Measurements from ENCODE around the gene PARD6A. TPM values are rescaled to one million over a fixed set of nuclear protein-coding genes. Genes with fewer than 3 reads are reported as not detected.

Gene PARD6A
- total RNA-seq, 4 donors from 2014 or later = 11.3 to 22.8 (median 16.0) TPM

DNA sequence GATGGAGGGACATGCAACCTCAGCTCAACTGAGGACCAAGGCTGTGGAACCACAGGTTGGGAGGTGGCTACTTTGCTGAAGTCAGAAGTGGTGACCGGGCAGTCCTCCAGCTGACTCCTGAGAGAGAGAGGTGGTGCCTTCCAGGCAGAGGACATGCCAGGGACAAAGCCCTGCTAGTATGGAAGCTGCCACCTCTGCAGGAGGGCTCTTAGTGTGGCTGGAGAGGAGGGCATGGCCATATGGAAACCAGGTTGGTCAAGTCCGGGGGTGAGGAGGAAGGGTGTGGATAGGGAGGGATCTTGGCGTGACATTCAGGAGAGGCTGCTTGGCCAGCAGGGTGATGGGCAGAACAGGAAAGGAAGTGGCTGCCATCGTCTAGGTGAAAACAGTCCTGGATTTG, 11.5 kb downstream of the PARD6A start:
- H3K4me1 ChIP-seq = peaks cover 37 to 55% (median 39%) of the 10 kb centered on the region in 4 donors
- DNase-seq (ENCODE audit: extremely low spot score) = no peak
- 40% methylated on average over 4 of the region's 4 CpGs for WGBS

DNA sequence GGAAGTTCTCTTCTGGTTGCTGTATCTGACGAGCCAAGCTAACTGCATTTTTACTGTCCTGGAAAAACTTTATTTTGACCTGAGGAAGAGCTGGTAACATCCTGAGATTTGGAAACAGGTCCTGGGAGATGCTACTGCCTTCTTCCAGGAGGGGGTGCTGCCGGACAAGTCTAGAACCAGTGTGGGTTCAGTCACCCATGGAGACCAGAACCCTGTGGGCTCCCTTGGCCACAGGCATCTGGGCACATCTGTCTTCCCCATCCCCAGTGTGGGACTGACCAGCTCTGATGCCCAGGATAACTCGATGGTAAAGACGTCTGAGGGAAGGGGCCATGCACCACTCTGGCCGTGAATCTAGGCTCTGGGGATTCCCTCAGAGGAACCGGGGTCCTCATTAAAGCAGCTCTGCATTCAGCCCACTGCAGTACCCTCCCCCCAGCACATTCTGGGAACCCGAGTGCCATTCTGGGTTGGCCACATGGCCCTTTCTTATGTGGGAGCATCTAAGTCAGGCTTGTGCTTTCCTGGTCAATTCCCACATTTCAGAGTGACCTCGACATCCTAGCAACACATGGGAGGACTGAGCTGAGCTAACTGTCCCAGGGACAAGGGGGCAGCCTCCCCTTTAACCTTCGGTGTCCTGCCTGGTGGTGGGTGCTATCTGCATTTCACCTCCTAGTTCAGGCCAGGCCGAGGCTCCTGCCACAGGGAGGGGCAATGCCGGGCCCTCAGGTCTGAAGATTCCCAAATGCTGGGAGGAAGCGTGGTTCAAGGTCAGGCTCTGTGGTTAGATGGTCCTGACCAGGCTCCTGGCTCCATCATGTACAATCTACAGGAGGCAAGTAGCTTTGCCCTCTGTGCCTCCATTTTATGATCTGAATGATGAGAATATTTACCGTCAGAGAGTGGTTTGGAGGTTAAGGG, 12.2 kb downstream of the PARD6A start:
- WGBS = 50% methylated on average over 13 of the region's 13 CpGs

More for the DNA sequence above, 11.5 kb downstream of the PARD6A start:
- Histone ChIP-seq H3K36me3 (peaks cover 0 to 11% (median 9%) of the 10 kb centered on the region in 4 donors), H3K27ac (replicated peaks in 1 of 4) (peak overlapping the region in 1 of 4 donors; percentile 80), H3K27me3 (no peaks in the 10 kb centered on the region), H3K9me3 (no peaks in the 10 kb centered on the region), H3K4me3 (no peak overlapping the region)
- TF ChIP-seq POLR2A (IDR thresholded peaks at IDR 0.05; ENCODE audit: low read depth) = no peak
- TF ChIP-seq EP300 (IDR thresholded peaks at IDR 0.05) = no peak
- TF ChIP-seq, protein P1, sequence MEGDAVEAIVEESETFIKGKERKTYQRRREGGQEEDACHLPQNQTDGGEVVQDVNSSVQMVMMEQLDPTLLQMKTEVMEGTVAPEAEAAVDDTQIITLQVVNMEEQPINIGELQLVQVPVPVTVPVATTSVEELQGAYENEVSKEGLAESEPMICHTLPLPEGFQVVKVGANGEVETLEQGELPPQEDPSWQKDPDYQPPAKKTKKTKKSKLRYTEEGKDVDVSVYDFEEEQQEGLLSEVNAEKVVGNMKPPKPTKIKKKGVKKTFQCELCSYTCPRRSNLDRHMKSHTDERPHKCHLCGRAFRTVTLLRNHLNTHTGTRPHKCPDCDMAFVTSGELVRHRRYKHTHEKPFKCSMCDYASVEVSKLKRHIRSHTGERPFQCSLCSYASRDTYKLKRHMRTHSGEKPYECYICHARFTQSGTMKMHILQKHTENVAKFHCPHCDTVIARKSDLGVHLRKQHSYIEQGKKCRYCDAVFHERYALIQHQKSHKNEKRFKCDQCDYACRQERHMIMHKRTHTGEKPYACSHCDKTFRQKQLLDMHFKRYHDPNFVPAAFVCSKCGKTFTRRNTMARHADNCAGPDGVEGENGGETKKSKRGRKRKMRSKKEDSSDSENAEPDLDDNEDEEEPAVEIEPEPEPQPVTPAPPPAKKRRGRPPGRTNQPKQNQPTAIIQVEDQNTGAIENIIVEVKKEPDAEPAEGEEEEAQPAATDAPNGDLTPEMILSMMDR (IDR thresholded peaks at IDR 0.05) = no peak
- TF ChIP-seq POLR2AphosphoS5 (IDR thresholded peaks at IDR 0.05) = no peak
- intact Hi-C loops (cut with DNase I) = no loop called here

GRCh38 chr16:67673712-67674580, 13.2 kb downstream of the PARD6A start:
- intact Hi-C loops (cut with DNase I) = no loop called here
- no peaks in the 10 kb centered on the region for H3K27me3 ChIP-seq
- no peaks in the 10 kb centered on the region for H3K9me3 ChIP-seq
- TF ChIP-seq EP300 (IDR thresholded peaks at IDR 0.05) (no peak), POLR2AphosphoS5 (IDR thresholded peaks at IDR 0.05) (peak; percentile 41 to 50), POLR2A (IDR thresholded peaks at IDR 0.05; ENCODE audit: low read depth) (no peak)
- TF ChIP-seq, protein P1 (IDR thresholded peaks at IDR 0.05) = no peak
- H3K36me3 ChIP-seq = peaks cover 0 to 14% (median 10%) of the 10 kb centered on the region in 4 donors
- no peak overlapping the region for H3K4me3 ChIP-seq
- peak overlapping the region; percentile 44 to 80 (median 64) for H3K27ac ChIP-seq (replicated peaks in 1 of 4)
- WGBS = 62% methylated on average over 15 of the region's 21 CpGs
- H3K4me1 ChIP-seq = peaks cover 25 to 44% (median 32%) of the 10 kb centered on the region in 4 donors
- no peak for DNase-seq (ENCODE audit: extremely low spot score)

More for the DNA sequence above, 12.2 kb downstream of the PARD6A start:
- Histone ChIP-seq H3K27ac (replicated peaks in 1 of 4) (peak overlapping the region; percentile 44 to 80 (median 64)), H3K27me3 (no peaks in the 10 kb centered on the region), H3K9me3 (no peaks in the 10 kb centered on the region), H3K4me3 (no peak overlapping the region), H3K4me1 (peaks cover 30 to 48% (median 32%) of the 10 kb centered on the region in 4 donors), H3K36me3 (peaks cover 0 to 14% (median 10%) of the 10 kb centered on the region in 4 donors)
- no peak for DNase-seq (ENCODE audit: extremely low spot score)
- TF ChIP-seq, protein P1 (IDR thresholded peaks at IDR 0.05) = peak; percentile 51 to 70 (median 60)
- TF ChIP-seq POLR2AphosphoS5 (IDR thresholded peaks at IDR 0.05) = no peak
- no peak for TF ChIP-seq EP300 (IDR thresholded peaks at IDR 0.05)
- TF ChIP-seq POLR2A (IDR thresholded peaks at IDR 0.05; ENCODE audit: low read depth) = no peak
- intact Hi-C loops (cut with DNase I) = no loop called here

DNA sequence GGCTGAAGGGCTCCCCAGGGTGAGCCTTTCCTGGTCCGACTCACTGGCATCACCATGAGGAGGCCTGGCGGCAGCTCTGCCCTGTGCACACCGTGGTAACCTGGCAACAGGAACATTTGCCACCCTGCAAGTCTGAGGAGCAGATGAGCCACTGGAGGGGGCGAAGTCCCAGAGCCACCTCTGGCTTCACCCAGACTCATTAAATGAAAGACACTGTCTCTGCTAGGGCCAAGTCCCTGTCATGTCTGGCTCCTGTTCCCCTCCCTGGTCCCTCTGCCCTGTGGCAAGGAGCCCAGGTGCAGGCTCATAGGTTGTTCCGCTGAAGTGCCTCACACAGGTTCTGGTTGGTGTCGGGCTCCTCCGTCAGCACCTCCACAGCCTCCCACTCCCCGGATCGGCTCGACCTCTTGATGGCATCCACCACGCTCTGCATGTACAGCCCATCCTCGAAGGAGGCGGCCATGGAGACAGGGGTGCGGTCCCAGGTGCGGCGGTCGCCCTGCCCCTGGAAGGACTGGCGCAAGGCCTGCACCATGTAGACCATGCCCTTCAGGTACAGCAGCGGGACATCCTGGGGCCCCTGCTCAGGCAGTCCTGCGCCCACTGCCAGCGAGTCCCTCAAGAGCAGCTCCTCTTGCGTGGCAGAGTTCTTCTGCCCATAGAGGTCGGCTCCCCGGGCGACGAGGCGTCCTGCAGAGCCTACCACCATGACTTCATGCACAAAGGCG, 14.3 kb downstream of the PARD6A start:
- TF ChIP-seq POLR2AphosphoS5 (IDR thresholded peaks at IDR 0.05) = no peak
- TF ChIP-seq EP300 (IDR thresholded peaks at IDR 0.05) = no peak
- TF ChIP-seq, protein P1 (IDR thresholded peaks at IDR 0.05) = no peak
- TF ChIP-seq POLR2A (IDR thresholded peaks at IDR 0.05; ENCODE audit: low read depth) = no peak
- Histone ChIP-seq H3K4me3 (no peak overlapping the region), H3K4me1 (peaks cover 25 to 44% (median 32%) of the 10 kb centered on the region in 4 donors), H3K36me3 (peaks cover 0 to 14% (median 10%) of the 10 kb centered on the region in 4 donors), H3K9me3 (no peaks in the 10 kb centered on the region), H3K27ac (replicated peaks in 1 of 4) (peak overlapping the region; percentile 44 to 80 (median 64)), H3K27me3 (no peaks in the 10 kb centered on the region)
- 84% methylated on average over 7 of the region's 28 CpGs for WGBS
- DNase-seq (ENCODE audit: extremely low spot score) = no peak
- intact Hi-C loops (cut with DNase I) = no loop called here
